ENCODE measurements around the gene MMP17. TPM values are rescaled to one million over a fixed set of nuclear protein-coding genes. Genes with fewer than 3 reads are reported as not detected.
"Not testable (repeated sequence)": the region's sequence is repeated elsewhere in the genome, so short reads cannot be mapped to it uniquely, and the experiment has no call there.

MMP17 gene
- total RNA-seq, 2 experiments from 2014 or later: not detected

GRCh38 chr12:131864469-131864868 lies 36.3 kb downstream of the MMP17 start:
- no peak overlapping the region for H3K27ac Mint-ChIP-seq
- H3K4me3 Mint-ChIP-seq: no peak overlapping the region
- DNase-seq (no peak), ATAC-seq (no peak)
- intact Hi-C loops (cut with DNase I, micrococcal nuclease): no loop called here
- no peaks in the 10 kb centered on the region for H3K36me3 Mint-ChIP-seq (ENCODE audit: low read depth)
- no peaks in the 10 kb centered on the region for H3K9me3 Mint-ChIP-seq (ENCODE audit: low read depth)
- CTCF ChIA-PET: interaction anchor here (0.6 kb wide), 1 partner anchor 661 kb away, joined by 3 read pairs; no protein-coding TSS in a partner anchor
- POLR2A ChIA-PET: interaction anchor here (0.9 kb wide), 1 partner anchor 72 kb away, joined by 3 read pairs; no protein-coding TSS in a partner anchor
- H3K27me3 Mint-ChIP-seq: no peaks in the 10 kb centered on the region
- H3K4me1 Mint-ChIP-seq: peaks cover 2% of the 10 kb centered on the region

- Mint-ChIP-seq H3K36me3 (ENCODE audit: low read depth) (no peaks in the 10 kb centered on the region), H3K27ac (no peak overlapping the region), H3K27me3 (no peaks in the 10 kb centered on the region), H3K4me1 (peaks cover 2% of the 10 kb centered on the region), H3K9me3 (ENCODE audit: low read depth) (no peaks in the 10 kb centered on the region), H3K4me3 (no peak overlapping the region)
- ATAC-seq (no peak), DNase-seq (no peak)
- POLR2A ChIA-PET: interaction anchor here (0.9 kb wide), 1 partner anchor 71 kb away, joined by 3 read pairs; no protein-coding TSS in a partner anchor
- CTCF ChIA-PET: interaction anchor here (0.6 kb wide), 1 partner anchor 662 kb away, joined by 3 read pairs; no protein-coding TSS in a partner anchor
- intact Hi-C loops (cut with DNase I, micrococcal nuclease): no loop called here
Measured at GRCh38 chr12:131865180-131865875, 37.1 kb downstream of the MMP17 start.

- Mint-ChIP-seq H3K27ac (no peak overlapping the region), H3K9me3 (ENCODE audit: low read depth) (no peaks in the 10 kb centered on the region), H3K27me3 (no peaks in the 10 kb centered on the region), H3K4me1 (no peaks in the 10 kb centered on the region), H3K36me3 (ENCODE audit: low read depth) (no peaks in the 10 kb centered on the region), H3K4me3 (no peak overlapping the region)
- no peak for ATAC-seq
- ChIA-PET POLR2A (no interaction called here), CTCF (no interaction called here)
- intact Hi-C loops (cut with DNase I, micrococcal nuclease): no loop called here
- DNase-seq: no peak
Measured at GRCh38 chr12:131867471-131867870, 39.3 kb downstream of the MMP17 start.

GRCh38 chr12:131867891-131868675 lies 39.9 kb downstream of the MMP17 start:
- no peaks in the 10 kb centered on the region for H3K4me1 Mint-ChIP-seq
- DNase-seq: no peak
- CTCF ChIA-PET: no interaction called here
- no peaks in the 10 kb centered on the region for H3K36me3 Mint-ChIP-seq (ENCODE audit: low read depth)
- POLR2A ChIA-PET: no interaction called here
- H3K4me3 Mint-ChIP-seq: no peak overlapping the region
- no peaks in the 10 kb centered on the region for H3K27me3 Mint-ChIP-seq
- no peak overlapping the region for H3K27ac Mint-ChIP-seq
- ATAC-seq: no peak
- intact Hi-C loops (cut with DNase I, micrococcal nuclease): no loop called here
- H3K9me3 Mint-ChIP-seq (ENCODE audit: low read depth): no peaks in the 10 kb centered on the region

- ATAC-seq (no peak), DNase-seq (no peak)
- no peak overlapping the region for H3K27ac Mint-ChIP-seq
- no peaks in the 10 kb centered on the region for H3K4me1 Mint-ChIP-seq
- no peaks in the 10 kb centered on the region for H3K36me3 Mint-ChIP-seq (ENCODE audit: low read depth)
- ChIA-PET POLR2A (no interaction called here), CTCF (no interaction called here)
- peaks cover 7% of the 10 kb centered on the region for H3K9me3 Mint-ChIP-seq (ENCODE audit: low read depth)
- H3K27me3 Mint-ChIP-seq: no peaks in the 10 kb centered on the region
- intact Hi-C loops (cut with DNase I, micrococcal nuclease): no loop called here
- H3K4me3 Mint-ChIP-seq: no peak overlapping the region
Measured at GRCh38 chr12:131869871-131870418, 41.8 kb downstream of the MMP17 start.

- no peaks in the 10 kb centered on the region for H3K36me3 Mint-ChIP-seq (ENCODE audit: low read depth)
- POLR2A ChIA-PET: no interaction called here
- intact Hi-C loops (cut with DNase I, micrococcal nuclease): no loop called here
- no peak for DNase-seq
- H3K27me3 Mint-ChIP-seq: no peaks in the 10 kb centered on the region
- H3K27ac Mint-ChIP-seq: no peak overlapping the region
- H3K4me3 Mint-ChIP-seq: no peak overlapping the region
- CTCF ChIA-PET: no interaction called here
- no peaks in the 10 kb centered on the region for H3K4me1 Mint-ChIP-seq
- ATAC-seq: no peak
- H3K9me3 Mint-ChIP-seq (ENCODE audit: low read depth): peaks cover 7% of the 10 kb centered on the region
Measured at GRCh38 chr12:131871677-131872076, 43.5 kb downstream of the MMP17 start.

GRCh38 chr12:131872154-131873051 lies 44.2 kb downstream of the MMP17 start:
- intact Hi-C loops (cut with DNase I, micrococcal nuclease): no loop called here
- no peaks in the 10 kb centered on the region for H3K36me3 Mint-ChIP-seq (ENCODE audit: low read depth)
- H3K9me3 Mint-ChIP-seq (ENCODE audit: low read depth): peaks cover 7% of the 10 kb centered on the region
- H3K27me3 Mint-ChIP-seq: no peaks in the 10 kb centered on the region
- no peaks in the 10 kb centered on the region for H3K4me1 Mint-ChIP-seq
- DNase-seq (no peak), ATAC-seq (no peak)
- no peak overlapping the region for H3K4me3 Mint-ChIP-seq
- H3K27ac Mint-ChIP-seq: no peak overlapping the region
- ChIA-PET CTCF (no interaction called here), POLR2A (interaction anchor here (0.6 kb wide), 1 partner anchor 73 kb away, joined by 3 read pairs; no protein-coding TSS in a partner anchor)

- H3K27me3 Mint-ChIP-seq: no peaks in the 10 kb centered on the region
- intact Hi-C loops (cut with DNase I, micrococcal nuclease): no loop called here
- H3K27ac Mint-ChIP-seq: no peak overlapping the region
- no peaks in the 10 kb centered on the region for H3K36me3 Mint-ChIP-seq (ENCODE audit: low read depth)
- POLR2A ChIA-PET: interaction anchor here (0.6 kb wide), 1 partner anchor 10 kb away, joined by 6 read pairs; no protein-coding TSS in a partner anchor
- ATAC-seq (no peak), DNase-seq (no peak)
- CTCF ChIA-PET: no interaction called here
- no peaks in the 10 kb centered on the region for H3K4me1 Mint-ChIP-seq
- H3K9me3 Mint-ChIP-seq (ENCODE audit: low read depth): peaks cover 7% of the 10 kb centered on the region
- H3K4me3 Mint-ChIP-seq: no peak overlapping the region
Measured at GRCh38 chr12:131873293-131873692, 45.1 kb downstream of the MMP17 start.

- H3K4me3 Mint-ChIP-seq; ATAC-seq; H3K4me1 Mint-ChIP-seq; intact Hi-C loops (cut with DNase I, micrococcal nuclease); CTCF ChIA-PET; DNase-seq; H3K27me3 Mint-ChIP-seq; H3K27ac Mint-ChIP-seq; H3K36me3 Mint-ChIP-seq (ENCODE audit: low read depth); H3K9me3 Mint-ChIP-seq (ENCODE audit: low read depth); POLR2A ChIA-PET: not testable (repeated sequence)
Measured at GRCh38 chr12:131874972-131875371, 46.8 kb downstream of the MMP17 start.

GRCh38 chr12:131877216-131877615 lies 49.0 kb downstream of the MMP17 start:
- ATAC-seq; intact Hi-C loops (cut with DNase I, micrococcal nuclease); H3K4me3 Mint-ChIP-seq; DNase-seq; POLR2A ChIA-PET; H3K27ac Mint-ChIP-seq; H3K4me1 Mint-ChIP-seq; H3K9me3 Mint-ChIP-seq (ENCODE audit: low read depth); H3K27me3 Mint-ChIP-seq; CTCF ChIA-PET; H3K36me3 Mint-ChIP-seq (ENCODE audit: low read depth): not testable (repeated sequence)

GRCh38 chr12:131878436-131878835 lies 50.2 kb downstream of the MMP17 start:
- H3K4me3 Mint-ChIP-seq; intact Hi-C loops (cut with DNase I, micrococcal nuclease); H3K36me3 Mint-ChIP-seq (ENCODE audit: low read depth); H3K9me3 Mint-ChIP-seq (ENCODE audit: low read depth); H3K27ac Mint-ChIP-seq; DNase-seq; CTCF ChIA-PET; H3K27me3 Mint-ChIP-seq; H3K4me1 Mint-ChIP-seq; POLR2A ChIA-PET; ATAC-seq: not testable (repeated sequence)
